ENCODE results near the gene DSN1. TPM values are rescaled to one million over a fixed set of nuclear protein-coding genes. Genes with fewer than 3 reads are reported as not detected.

Gene DSN1
- total and polyA plus RNA-seq, 9 of the 15 experiments (the other 6 are each of a cell fraction or from before 2014, with no cell fraction given), result 23.3 to 45.3 (median 31.1) TPM

GRCh38 chr20:36792422-36792821 lies 18.9 kb upstream of the DSN1 start (continued):
- TF ChIP-seq HMBOX1 (IDR thresholded peaks at IDR 0.05) (peak; percentile 93), ZNF561 (CRISPR knock-in tag; conservative IDR thresholded peaks at IDR 0.05) (no peak)

- H2AFZ ChIP-seq (ENCODE audit: low read depth, low read length), result no peak overlapping the region
- H3K36me3 ChIP-seq (ENCODE audit: control insufficient read depth, insufficient read depth, low read length), result peaks cover 64% of the 10 kb centered on the region
- ATAC-seq, result no peak
- BruUV-seq (replicated peaks), result no TSS peak
- 83% methylated on average over 5 of the region's 5 CpGs for WGBS (ENCODE audit: insufficient coverage, low coverage, missing lambda C conversion rate)
- no peaks in the 10 kb centered on the region for H3K9me1 ChIP-seq (ENCODE audit: control insufficient read depth, insufficient read depth, low read length)
- no peak overlapping the region for H3K27ac ChIP-seq (ENCODE audit: extremely low read depth, low read depth, low read length)
- CTCF ChIA-PET (ENCODE audit: low intra/inter-chr PET ratio), result interaction anchor here (1.1 kb wide), 1 partner anchor 91 kb away, joined by 4 read pairs; no protein-coding TSS in a partner anchor
- DNase-seq (ENCODE audit: extremely low read depth in 1 of 4, low spot score in 3 of 4), result no peak
- no peaks in the 10 kb centered on the region for H3K9me3 ChIP-seq (replicated peaks; ENCODE audit: control insufficient read depth, insufficient read depth, low read depth, low read length)
- H3K79me2 ChIP-seq (ENCODE audit: control insufficient read depth, insufficient read depth, low read length), result no peaks in the 10 kb centered on the region
- H4K20me1 ChIP-seq (replicated peaks; ENCODE audit: control insufficient read depth, insufficient read depth, low read length), result no peaks in the 10 kb centered on the region
- no peak overlapping the region for H3K9ac ChIP-seq (ENCODE audit: insufficient read depth in 1 of 2, low read depth in 2 of 2, low read length in 2 of 2)
- intact Hi-C loops (cut with micrococcal nuclease), result no loop called here
- POLR2A ChIA-PET, result no interaction called here
- H3K4me3 ChIP-seq, result no peak overlapping the region
- peaks cover 0 to 8% of the 10 kb centered on the region in 2 experiments; a peak in 1 of 5 replicates for H3K4me1 ChIP-seq (replicated peaks in 1 of 2; ENCODE audit: control insufficient read depth in 2 of 2, insufficient read depth in 2 of 2, low read length in 2 of 2)
- no peak overlapping the region for H3K4me2 ChIP-seq (ENCODE audit: insufficient read depth, low read length)
- in situ Hi-C loops (cut with MboI), result no loop called here
- H3K27me3 ChIP-seq (ENCODE audit: control insufficient read depth in 2 of 2, insufficient read depth in 2 of 2, low read length in 2 of 2), result no peaks in the 10 kb centered on the region
- FAIRE-seq, result no peak
- TF ChIP-seq RBM15 (IDR thresholded peaks at IDR 0.05; ENCODE audit: insufficient read depth, low read length), result no peak
- TF ChIP-seq KLF10 (CRISPR knock-in tag; IDR thresholded peaks at IDR 0.05), result no peak
- TF ChIP-seq EGR1 (conservative IDR thresholded peaks at IDR 0.05), result no peak
- TF ChIP-seq ZBTB12 (CRISPR knock-in tag; IDR thresholded peaks at IDR 0.05), result no peak
- no peak for TF ChIP-seq FIP1L1 (IDR thresholded peaks at IDR 0.05; ENCODE audit: low read depth, low read length, poor library complexity, severe bottlenecking)
- no peak for TF ChIP-seq DIDO1 (tag; IDR thresholded peaks at IDR 0.05; ENCODE audit: low read depth)
- no peak for TF ChIP-seq ILF3 (IDR thresholded peaks at IDR 0.05; ENCODE audit: borderline replicate concordance)
- TF ChIP-seq MEF2D (tag; conservative IDR thresholded peaks at IDR 0.05; ENCODE audit: low read depth), result no peak
- no peak for TF ChIP-seq JUN (IDR thresholded peaks at IDR 0.05; ENCODE audit: borderline replicate concordance, low read depth, low read length)
- no peak for TF ChIP-seq JUN (CRISPR knock-in tag; IDR thresholded peaks at IDR 0.05; ENCODE audit: borderline replicate concordance)
- TF ChIP-seq ZNF347 (CRISPR knock-in tag; IDR thresholded peaks at IDR 0.05; ENCODE audit: low read depth), result no peak
- no peak for TF ChIP-seq NR0B1 (IDR thresholded peaks at IDR 0.05; ENCODE audit: partially characterized antibody)
- TF ChIP-seq FOXJ3 (CRISPR knock-in tag; IDR thresholded peaks at IDR 0.05), result no peak
- TF ChIP-seq NFE2 (IDR thresholded peaks at IDR 0.05; ENCODE audit: low read depth), result no peak
- no peak for TF ChIP-seq ZNF12 (CRISPR knock-in tag; IDR thresholded peaks at IDR 0.05)
- TF ChIP-seq YY1 (IDR thresholded peaks at IDR 0.05; ENCODE audit: borderline replicate concordance in 1 of 3, control insufficient read depth in 1 of 3, extremely low read depth in 1 of 3, insufficient read depth in 3 of 3, insufficient read length in 1 of 3, insufficient replicate concordance in 2 of 3, low read depth in 1 of 3, low read length in 2 of 3), result no peak
- no peak for TF ChIP-seq ATF1 (CRISPR knock-in tag; IDR thresholded peaks at IDR 0.05)
- TF ChIP-seq ATF1 (tag; IDR thresholded peaks at IDR 0.05), result no peak
Measured at GRCh38 chr20:36791862-36792261, 18.3 kb upstream of the DSN1 start.

Measured in K562 (cell line).